Activated CD4-positive, alpha-beta T cell treated with anti-CD3 and anti-CD28 coated beads, Interleukin-2, Interleukin-4, amounts not matched to agents 100 ng/mL and 50 ng/mL, durations not matched to agents 16 hours and 8 hours (primary cell): Measurements from ENCODE around the gene TPCN1.

Experiments used
- DNase-seq: peaks from one replicate; pipeline ENCODE4 v3.0.0-alpha.2; 2020; ENCODE audit warnings: low spot score

The TPCN1 gene

DNA sequence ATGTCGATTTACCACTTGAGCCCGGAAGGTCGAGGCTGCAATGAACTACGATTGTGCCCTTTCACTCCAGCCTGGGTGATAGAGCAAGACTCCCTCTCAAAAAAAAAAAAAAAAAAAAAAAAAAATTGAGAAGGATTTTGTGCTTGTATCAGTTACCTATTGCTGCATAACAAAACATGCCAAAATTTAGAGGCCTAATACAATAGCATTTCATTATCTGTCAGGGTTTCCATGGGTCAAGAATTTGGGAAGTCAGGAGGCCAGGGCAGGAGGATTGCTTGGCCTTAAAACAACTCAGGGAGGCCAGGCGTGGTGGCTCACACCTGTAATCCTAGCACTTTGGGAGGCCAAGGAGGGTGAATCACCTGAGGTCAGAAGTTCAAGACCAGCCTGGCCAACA is 118.3 kb downstream of the TPCN1 start:
- no peak for DNase-seq

DNA sequence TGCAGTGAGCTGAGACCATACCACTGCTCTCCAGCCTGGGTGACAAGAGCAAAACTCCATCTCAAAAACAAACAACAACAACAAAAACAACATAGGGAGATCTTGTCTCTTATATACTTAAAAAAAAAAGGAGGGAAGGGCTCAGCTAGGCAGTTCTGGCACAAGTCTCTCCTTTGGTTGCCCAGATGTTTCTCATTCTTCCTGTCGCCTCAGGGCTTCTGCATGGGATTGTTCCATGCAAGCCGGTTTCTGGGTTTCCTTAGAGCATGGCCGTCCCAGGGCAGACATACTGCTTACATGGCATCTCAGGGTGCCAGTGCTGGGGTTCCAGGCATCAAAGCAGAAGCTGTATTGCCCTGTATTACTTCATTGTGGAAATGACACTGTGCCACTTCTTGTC is 118.8 kb downstream of the TPCN1 start:
- no peak for DNase-seq

DNA sequence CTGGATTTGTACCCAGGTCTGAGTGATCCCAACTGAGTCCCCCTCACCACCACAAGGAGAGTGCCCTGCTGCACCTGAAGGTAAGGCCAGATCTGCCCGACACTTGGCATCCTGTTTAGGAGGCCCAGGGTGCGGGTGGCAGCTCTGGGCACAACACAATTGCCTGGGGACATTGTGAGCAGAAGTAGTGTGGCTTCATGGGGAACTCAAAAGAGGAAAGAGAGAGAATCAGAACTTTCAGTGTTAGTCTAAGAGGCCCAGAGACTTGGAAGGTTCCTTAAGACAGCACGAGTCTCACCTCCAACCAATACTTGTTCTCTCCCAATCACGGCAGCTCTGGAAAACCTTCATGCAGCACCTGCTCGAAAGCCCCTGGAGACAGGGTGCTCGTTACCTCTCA is 120.3 kb downstream of the TPCN1 start:
- no peak for DNase-seq

DNA sequence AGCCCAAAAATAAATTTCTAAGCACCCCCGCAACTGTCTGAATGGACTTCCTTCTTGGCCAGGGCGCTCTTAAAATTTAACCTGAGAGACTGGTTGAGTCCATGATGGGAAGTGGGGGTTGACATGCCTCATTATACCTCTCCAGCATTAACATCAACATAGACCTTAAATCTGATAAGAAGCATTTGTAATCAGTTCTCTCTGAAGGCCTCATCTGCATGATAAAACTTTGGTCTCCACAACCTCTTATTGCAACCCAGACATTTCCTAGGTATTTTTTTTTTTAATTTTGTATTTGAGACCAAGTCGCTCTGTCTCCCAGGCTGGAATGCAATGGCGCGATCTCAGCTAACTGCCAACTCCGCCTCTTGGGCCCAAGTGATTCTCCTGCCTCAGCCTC is 124.1 kb downstream of the TPCN1 start:
- no peak for DNase-seq

DNA sequence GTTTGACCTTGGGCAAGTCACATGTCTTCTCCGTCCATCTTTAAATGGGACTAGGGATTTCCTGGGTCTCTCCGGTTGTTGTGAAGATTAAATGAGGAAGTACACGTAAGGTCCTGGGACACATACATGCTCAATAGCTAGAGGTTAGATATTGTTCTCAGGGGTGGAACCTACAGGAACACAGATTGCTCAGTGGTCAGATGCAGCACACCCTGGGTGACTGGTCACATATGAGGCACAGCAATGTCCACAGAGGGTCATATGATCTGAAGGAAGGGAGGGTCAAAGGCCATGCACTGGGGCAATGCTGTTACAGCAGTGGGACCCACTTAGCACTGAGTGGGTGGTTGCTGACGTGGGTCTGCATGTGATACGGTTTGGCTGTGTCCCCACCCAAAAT is 125.1 kb downstream of the TPCN1 start:
- no peak for DNase-seq

DNA sequence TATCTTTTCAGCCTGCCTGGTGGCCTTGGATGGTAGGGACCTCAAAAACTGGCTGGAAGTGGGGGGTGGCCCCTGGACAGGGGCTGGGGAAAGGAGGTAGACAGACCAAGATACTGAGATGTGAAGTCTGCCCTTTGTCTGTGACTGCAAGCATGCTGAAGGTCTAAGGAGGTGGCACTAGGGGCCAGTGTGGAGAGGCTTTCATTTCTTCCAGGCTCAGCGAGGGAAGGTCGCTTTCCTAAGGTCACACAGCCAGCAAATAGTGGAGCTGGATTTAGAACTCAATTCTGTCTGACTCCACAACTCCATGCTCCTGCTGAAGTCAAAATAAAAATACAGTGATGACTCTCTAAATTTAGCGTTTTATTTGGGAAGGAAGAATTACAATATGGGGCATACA is 125.8 kb downstream of the TPCN1 start:
- no peak for DNase-seq

DNA sequence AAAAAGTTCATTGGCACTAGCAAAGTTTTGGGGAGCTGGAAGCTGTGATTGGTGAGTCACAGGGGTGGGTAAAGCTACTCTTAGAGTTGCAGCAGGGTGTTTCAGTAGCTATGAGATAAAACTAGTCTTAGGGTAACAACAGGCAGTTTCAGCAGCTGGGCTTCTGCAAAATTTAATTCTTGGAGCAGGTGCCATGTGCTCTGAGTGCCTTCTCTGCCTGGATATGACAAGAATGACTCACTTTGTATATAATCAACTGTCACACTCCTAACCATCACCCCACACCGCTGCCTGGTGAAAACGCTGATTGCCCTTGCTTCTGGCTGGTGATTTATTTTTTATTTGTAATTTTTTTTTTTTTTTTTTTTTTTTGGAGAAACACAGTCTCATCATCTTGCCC is 126.6 kb downstream of the TPCN1 start:
- DNase-seq = no peak
